Neural crest cell (in vitro differentiated cells): ENCODE results near the gene SLC46A3. TPM values are rescaled to one million over a fixed set of nuclear protein-coding genes. Genes with fewer than 3 reads are reported as not detected.

Experiments
- DNase-seq: peaks from one replicate; pipeline ENCODE4 v3.0.0; 2021; ENCODE audit warnings: low read depth, mixed read lengths, low spot score
- H3K27ac Mint-ChIP-seq: one replicate; pipeline ENCODE4 v1.8.0; 2021; ENCODE audit warnings: mild to moderate bottlenecking, mixed read lengths; ENCODE audit not compliant: unreplicated experiment
- H3K27me3 Mint-ChIP-seq: 2 replicates; pipeline ENCODE4 v1.8.0; 2021; ENCODE audit warnings: low read depth, mild to moderate bottlenecking, mixed read lengths
- H3K36me3 Mint-ChIP-seq: 2 replicates; pipeline ENCODE4 v1.8.0; 2021; ENCODE audit warnings: low read depth, mild to moderate bottlenecking, mixed read lengths
- H3K4me1 Mint-ChIP-seq: 2 replicates; pipeline ENCODE4 v1.8.0; 2021; ENCODE audit warnings: mixed read lengths
- H3K4me3 Mint-ChIP-seq: one replicate; pipeline ENCODE4 v1.8.0; 2021; ENCODE audit warnings: mild to moderate bottlenecking, mixed read lengths
- H3K9me3 Mint-ChIP-seq: 2 replicates; pipeline ENCODE4 v1.8.0; 2021; ENCODE audit warnings: mixed read lengths
- CTCF ChIP-seq: fragments of 200-600 bp; sonication (generic); conservative IDR thresholded peaks from 2 replicates; pipeline ENCODE4 v1.5.0; 2021; ENCODE audit warnings: antibody characterized with exemption, mild to moderate bottlenecking
- total RNA-seq: library from RNA; stranded (reverse); gene quantifications from 2 replicates; pipeline ENCODE4 v1.2.1, GENCODE V29; 2021

The SLC46A3 gene
- total RNA-seq, 1 donor from 2014 or later = 0.75 TPM

- no peak for DNase-seq
- TF ChIP-seq CTCF = no peak
- Mint-ChIP-seq H3K4me1 (no peaks in the 10 kb centered on the region), H3K27ac (no peak overlapping the region), H3K4me3 (no peak overlapping the region), H3K9me3 (no peaks in the 10 kb centered on the region), H3K36me3 (no peaks in the 10 kb centered on the region), H3K27me3 (no peaks in the 10 kb centered on the region)
Measured at GRCh38 chr13:28651810-28652401, 66.9 kb downstream of the SLC46A3 start.

- H3K4me1 Mint-ChIP-seq = peaks cover 6% of the 10 kb centered on the region
- H3K9me3 Mint-ChIP-seq = no peaks in the 10 kb centered on the region
Measured at GRCh38 chr13:28650284-28650683, 68.5 kb downstream of the SLC46A3 start.

More at GRCh38 chr13:28650284-28650683, 68.5 kb downstream of the SLC46A3 start:
- H3K27ac Mint-ChIP-seq = no peak overlapping the region
- no peaks in the 10 kb centered on the region for H3K36me3 Mint-ChIP-seq
- no peak for TF ChIP-seq CTCF
- DNase-seq = no peak
- no peak overlapping the region for H3K4me3 Mint-ChIP-seq
- H3K27me3 Mint-ChIP-seq = no peaks in the 10 kb centered on the region

Other genes with a start within 250 kb of the SLC46A3 start
- gene FLT1, start 223.8 kb downstream of the SLC46A3 start, total RNA-seq = 0.11 TPM in 1 of 2 replicates, not detected in the other
- 71.8 and 75.2 TPM in 2 replicates for gene POMP, start 59.8 kb downstream of the SLC46A3 start, total RNA-seq
- gene MTUS2, start 101.4 kb upstream of the SLC46A3 start, total RNA-seq = 0.89 and 0.91 TPM in 2 replicates